HepG2 (cell line): ENCODE measurements around the gene MYH7. TPM values are rescaled to one million over a fixed set of nuclear protein-coding genes. Genes with fewer than 3 reads are reported as not detected.

Experiments used
- ATAC-seq: fragments of 200-7000 bp; cut with Tn5 transposase; 3 replicates; pipeline ENCODE4 v1.9.1; 2020; ENCODE audit warnings: mild to moderate bottlenecking, moderate library complexity
- BruUV-seq: library from RNA; stranded (reverse); fragments of 400-500 nt; replicated peaks from 2 replicates; lab custom pipeline; 2021; lab: Mats Ljungman, UMichigan
- CTCF ChIA-PET: fragments of 300-600 bp; formaldehyde crosslinking; extraction: SDS; loops from one replicate; lab custom pipeline; 2021; ENCODE audit warnings: low total read pairs, inconsistent platforms, low intra/inter-chr PET ratio; lab: Yijun Ruan, JAX
- POLR2A ChIA-PET: fragments of 350-600 bp; sonication (Branson Sonifier 250); formaldehyde crosslinking; loops from one replicate; lab custom pipeline; 2020; ENCODE audit warnings: antibody characterized with exemption, inconsistent platforms; lab: Yijun Ruan, JAX
- DNase-seq: peaks from one replicate; pipeline ENCODE4 v3.0.0-alpha.2; 2015; ENCODE audit warnings: low spot score
- FAIRE-seq: peaks from 3 replicates; lab custom pipeline; 2011; peaks lifted over from hg19 to GRCh38; lab: Jason Lieb, UNC
- H2AFZ ChIP-seq: one replicate; pipeline ENCODE4 v1.6.1; 2011; ENCODE audit warnings: low read length, inconsistent platforms
- H3K27ac ChIP-seq: fragments of 300-600 bp; 3 replicates; pipeline ENCODE4 v1.8.0; 2011; ENCODE audit warnings: mixed run types, mild to moderate bottlenecking, mixed read lengths, low read length, inconsistent platforms; ENCODE audit not compliant: insufficient read depth; ENCODE audit errors: extremely low read length
- H3K27me3 ChIP-seq, 2 experiments: fragments of 200-600 bp in 1 of 2; 2 replicates in 1 of 2; 3 replicates in 1 of 2; pipeline versions ENCODE4 v1.6.0 to v1.8.0; 2011; ENCODE audit warnings: low read length in 2 of 2, mild to moderate bottlenecking in 2 of 2, moderate library complexity in 2 of 2, inconsistent platforms in 1 of 2; ENCODE audit not compliant: insufficient read depth in 2 of 2, control insufficient read depth in 1 of 2
- H3K36me3 ChIP-seq, 2 experiments: fragments of 200-600 bp in 1 of 2; replicated peaks in 1 of 2; 2 replicates in 1 of 2; 3 replicates in 1 of 2; pipeline versions ENCODE4 v1.5.1 to v1.8.0; 2011; ENCODE audit warnings: low read length in 2 of 2, inconsistent platforms in 1 of 2; ENCODE audit not compliant: insufficient read depth in 2 of 2, control insufficient read depth in 1 of 2
- H3K4me1 ChIP-seq: 2 replicates; pipeline ENCODE4 v1.5.1; 2012; ENCODE audit warnings: low read length, inconsistent platforms; ENCODE audit not compliant: insufficient read depth
- H3K4me2 ChIP-seq: 2 replicates; pipeline ENCODE4 v1.6.0; 2011; ENCODE audit warnings: low read depth, low read length, inconsistent platforms
- H3K4me3 ChIP-seq, 3 experiments: fragments of 200-600 bp in 1 of 3; sonication (generic), shearing (Covaris generic) in 1 of 3; replicated peaks in 1 of 3; 2 replicates each; pipeline ENCODE4 v1.5.1; 2011 to 2016; ENCODE audit warnings: low read length in 3 of 3, inconsistent platforms in 2 of 3, low read depth in 2 of 3, mild to moderate bottlenecking in 2 of 3, control low read depth in 1 of 3, mixed read lengths in 1 of 3; ENCODE audit not compliant: insufficient read depth in 1 of 3
- H3K79me2 ChIP-seq: one replicate; pipeline ENCODE4 v1.6.1; 2011; ENCODE audit warnings: low read length, inconsistent platforms; ENCODE audit not compliant: insufficient read depth
- H3K9ac ChIP-seq: 2 replicates; pipeline ENCODE4 v1.6.0; 2011; ENCODE audit warnings: mild to moderate bottlenecking, low read depth, low read length, inconsistent platforms; ENCODE audit not compliant: insufficient read depth
- H3K9me3 ChIP-seq: 2 replicates; pipeline ENCODE4 v1.5.1; 2012; ENCODE audit warnings: mild to moderate bottlenecking, low read length
- H4K20me1 ChIP-seq: 2 replicates; pipeline ENCODE4 v1.6.0; 2011; ENCODE audit warnings: inconsistent platforms, mild to moderate bottlenecking, low read length, moderate library complexity; ENCODE audit not compliant: insufficient read depth
- FOXK1 ChIP-seq: sonication (generic); formaldehyde crosslinking; IDR thresholded peaks from 2 replicates; pipeline ENCODE4 v1.4.0; 2020; ENCODE audit warnings: low read depth, missing genetic modification reagents, borderline replicate concordance
- JUN ChIP-seq: sonication (generic); formaldehyde crosslinking; IDR thresholded peaks from 2 replicates; pipeline ENCODE4 v1.4.0; 2020; ENCODE audit warnings: mild to moderate bottlenecking, missing genetic modification reagents
- NR3C1 ChIP-seq: sonication (generic); formaldehyde crosslinking; IDR thresholded peaks from 2 replicates; pipeline ENCODE4 v1.4.0; 2020; ENCODE audit warnings: missing genetic modification reagents
- SMAD1 ChIP-seq: sonication (generic); formaldehyde crosslinking; IDR thresholded peaks from 2 replicates; pipeline ENCODE4 v1.4.0; 2020; ENCODE audit warnings: missing genetic modification reagents, low read depth, mild to moderate bottlenecking, borderline replicate concordance
- TOPORS ChIP-seq: sonication (generic); formaldehyde crosslinking; IDR thresholded peaks from 2 replicates; pipeline ENCODE4 v1.8.0; 2023; ENCODE audit warnings: mild to moderate bottlenecking, missing genetic modification reagents
- ZBTB7A ChIP-seq: sonication (generic); formaldehyde crosslinking; IDR thresholded peaks from 2 replicates; pipeline ENCODE4 v1.8.0; 2022; ENCODE audit warnings: mild to moderate bottlenecking, missing genetic modification reagents
- ZNF615 ChIP-seq: sonication (generic); formaldehyde crosslinking; IDR thresholded peaks from 2 replicates; pipeline ENCODE4 v1.5.0; 2020; ENCODE audit warnings: mild to moderate bottlenecking, missing genetic modification reagents, borderline replicate concordance
- WGBS: methylation state at CpG from one replicate; pipeline ENCODE4 v1.1.6; 2017; ENCODE audit warnings: low lambda C conversion rate; 5-methylcytosine and 5-hydroxymethylcytosine counted together
- in situ Hi-C: cut with HindIII; loops from 2 replicates; pipeline ENCODE4 v1.10.0; 2017; ENCODE audit warnings: low pct_unique_long_range_greater_than_20kb; ENCODE audit not compliant: extremely low pct_ligation_motif_present
- intact Hi-C: fragments of 100-400 bp; cut with micrococcal nuclease; formaldehyde crosslinking; loops from one replicate; pipeline ENCODE4 v1.10.0; 2022; ENCODE audit not compliant: unreplicated experiment
- polyA plus RNA-seq, 8 experiments: library from polyadenylated mRNA; depleted of rRNA in 3 of 8; stranded (reverse) in 7 of 8; unstranded in 1 of 8; fragments of >200 nt; fragmentation: Illumina TruSeq in 4 of 8; extraction: Trizol in 4 of 8; gene quantifications; 2 replicates each; pipeline versions ENCODE4 v1.2.1 to v1.2.3, GENCODE V29; 2011 to 2016; ENCODE audit warnings: low read depth in 4 of 8, missing spikeins in 1 of 8, mixed read lengths in 1 of 8; ENCODE audit not compliant: insufficient read depth in 1 of 8
- total RNA-seq, 5 experiments: library from RNA; depleted of rRNA; stranded (reverse); fragments of >200 nt; fragmentation: Illumina TruSeq; extraction: Trizol; gene quantifications; 2 replicates each; pipeline ENCODE4 v1.2.3, GENCODE V29; 2016; ENCODE audit warnings: low read depth in 1 of 5
- TF ChIP-seq, protein P1 (sequence below): sonication (generic); formaldehyde crosslinking; IDR thresholded peaks from 2 replicates; pipeline ENCODE4 v1.9.0; 2022; ENCODE audit warnings: missing genetic modification reagents, mild to moderate bottlenecking, borderline replicate concordance
- TF ChIP-seq, protein P2 (sequence below): sonication (generic); formaldehyde crosslinking; conservative IDR thresholded peaks from 2 replicates; pipeline ENCODE4 v1.8.1; 2023; ENCODE audit warnings: missing genetic modification reagents
- TF ChIP-seq, protein P3 (sequence below): sonication (generic); formaldehyde crosslinking; IDR thresholded peaks from 2 replicates; pipeline ENCODE4 v1.8.0; 2022; ENCODE audit warnings: mild to moderate bottlenecking, missing genetic modification reagents
- TF ChIP-seq, protein P4 (sequence below): IDR thresholded peaks from 2 replicates; pipeline ENCODE4 v1.6.1; 2016; ENCODE audit warnings: control low read depth
- TF ChIP-seq, protein P5 (sequence below), 2 experiments: sonication (generic) in 1 of 2; formaldehyde crosslinking in 1 of 2; IDR thresholded peaks; 2 replicates each; pipeline versions ENCODE4 v1.4.0 to v1.6.1; 2016 to 2020; ENCODE audit warnings: borderline replicate concordance in 1 of 2, low read depth in 1 of 2, mild to moderate bottlenecking in 1 of 2, missing genetic modification reagents in 1 of 2

MYH7 gene
- total and polyA plus RNA-seq, 2 of the 13 experiments (the other 11 are each of a cell fraction or from before 2014, with no cell fraction given) = 0.04 TPM; not detected in 1

DNA sequence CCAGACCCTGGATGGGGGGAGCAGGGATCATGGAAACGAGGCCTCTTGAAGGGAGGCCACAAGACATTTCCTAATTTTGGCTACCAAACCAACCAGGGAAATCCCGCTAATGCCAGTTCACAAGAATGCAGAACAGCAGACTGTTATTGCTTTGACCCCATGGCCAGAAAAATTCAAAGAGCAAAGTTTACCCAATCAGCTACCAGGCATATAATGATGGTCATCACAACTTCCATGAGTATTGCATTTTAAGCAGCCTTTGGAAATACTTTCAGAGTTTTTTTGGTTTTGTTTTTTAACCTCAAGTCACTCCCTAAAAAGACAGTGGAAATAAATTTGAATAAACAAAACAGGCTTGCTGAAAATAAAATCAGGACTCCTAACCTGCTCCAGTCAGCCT, 63.0 kb downstream of the MYH7 start, which contains the start of gene IL25 (continued):
- TF ChIP-seq FOXK1 (CRISPR knock-in tag) (no peak), JUN (CRISPR knock-in tag) (no peak), NR3C1 (CRISPR knock-in tag) (no peak)
- TF ChIP-seq, protein P1, sequence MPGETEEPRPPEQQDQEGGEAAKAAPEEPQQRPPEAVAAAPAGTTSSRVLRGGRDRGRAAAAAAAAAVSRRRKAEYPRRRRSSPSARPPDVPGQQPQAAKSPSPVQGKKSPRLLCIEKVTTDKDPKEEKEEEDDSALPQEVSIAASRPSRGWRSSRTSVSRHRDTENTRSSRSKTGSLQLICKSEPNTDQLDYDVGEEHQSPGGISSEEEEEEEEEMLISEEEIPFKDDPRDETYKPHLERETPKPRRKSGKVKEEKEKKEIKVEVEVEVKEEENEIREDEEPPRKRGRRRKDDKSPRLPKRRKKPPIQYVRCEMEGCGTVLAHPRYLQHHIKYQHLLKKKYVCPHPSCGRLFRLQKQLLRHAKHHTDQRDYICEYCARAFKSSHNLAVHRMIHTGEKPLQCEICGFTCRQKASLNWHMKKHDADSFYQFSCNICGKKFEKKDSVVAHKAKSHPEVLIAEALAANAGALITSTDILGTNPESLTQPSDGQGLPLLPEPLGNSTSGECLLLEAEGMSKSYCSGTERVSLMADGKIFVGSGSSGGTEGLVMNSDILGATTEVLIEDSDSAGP (CRISPR knock-in tag) = no peak

DNA sequence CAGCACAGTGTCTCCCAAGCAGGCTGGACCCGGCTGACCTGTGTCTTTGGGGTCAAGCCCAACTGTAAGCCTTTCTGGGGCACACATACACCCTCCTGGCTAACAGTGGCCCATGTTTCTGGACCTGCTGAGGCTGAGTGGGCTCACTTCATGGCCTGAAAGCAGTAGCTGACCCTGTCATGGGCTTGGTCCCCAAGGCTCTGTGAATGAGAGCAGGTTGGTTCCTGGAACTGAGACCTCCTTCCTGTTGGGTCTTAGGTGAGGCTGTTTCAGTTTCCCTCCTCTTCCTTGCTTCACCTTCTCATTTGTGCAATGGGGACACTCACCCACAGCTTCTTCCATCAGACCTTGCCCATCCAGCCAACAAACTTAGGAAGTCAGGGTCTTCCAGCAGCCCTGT, 63.6 kb downstream of the MYH7 start:
- H3K9ac ChIP-seq = no peak overlapping the region
- intact Hi-C loops = no loop called here
- no peak overlapping the region for H3K4me3 ChIP-seq
- ChIA-PET CTCF (no interaction called here), POLR2A (no interaction called here)
- in situ Hi-C loops = no loop called here
- no peak overlapping the region for H3K4me2 ChIP-seq
- WGBS = 0% methylated on average over 1 of the region's 1 CpG
- no peaks in the 10 kb centered on the region for H3K4me1 ChIP-seq
- H3K36me3 ChIP-seq = no peaks in the 10 kb centered on the region
- no peaks in the 10 kb centered on the region for H3K79me2 ChIP-seq
- H3K27me3 ChIP-seq = peaks cover 23 to 91% of the 10 kb centered on the region in 2 experiments
- BruUV-seq = no TSS peak
- no peak overlapping the region for H2AFZ ChIP-seq
- no peaks in the 10 kb centered on the region for H4K20me1 ChIP-seq
- ATAC-seq (no peak), FAIRE-seq (no peak), DNase-seq (no peak)
- no peak overlapping the region for H3K27ac ChIP-seq
- H3K9me3 ChIP-seq = no peaks in the 10 kb centered on the region
- TF ChIP-seq SMAD1 (CRISPR knock-in tag) (0 out of 2 replicates have a peak, but pooled peaks have one; percentile 20), ZBTB7A (CRISPR knock-in tag) (0 out of 2 replicates have a peak, but pooled peaks have one; percentile 28), TOPORS (CRISPR knock-in tag) (no peak), ZNF615 (CRISPR knock-in tag) (no peak)
- TF ChIP-seq, protein P2, sequence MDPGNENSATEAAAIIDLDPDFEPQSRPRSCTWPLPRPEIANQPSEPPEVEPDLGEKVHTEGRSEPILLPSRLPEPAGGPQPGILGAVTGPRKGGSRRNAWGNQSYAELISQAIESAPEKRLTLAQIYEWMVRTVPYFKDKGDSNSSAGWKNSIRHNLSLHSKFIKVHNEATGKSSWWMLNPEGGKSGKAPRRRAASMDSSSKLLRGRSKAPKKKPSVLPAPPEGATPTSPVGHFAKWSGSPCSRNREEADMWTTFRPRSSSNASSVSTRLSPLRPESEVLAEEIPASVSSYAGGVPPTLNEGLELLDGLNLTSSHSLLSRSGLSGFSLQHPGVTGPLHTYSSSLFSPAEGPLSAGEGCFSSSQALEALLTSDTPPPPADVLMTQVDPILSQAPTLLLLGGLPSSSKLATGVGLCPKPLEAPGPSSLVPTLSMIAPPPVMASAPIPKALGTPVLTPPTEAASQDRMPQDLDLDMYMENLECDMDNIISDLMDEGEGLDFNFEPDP (CRISPR knock-in tag) = peak; percentile 93; the same call in 1 of the 2 replicates
- TF ChIP-seq, protein P3, sequence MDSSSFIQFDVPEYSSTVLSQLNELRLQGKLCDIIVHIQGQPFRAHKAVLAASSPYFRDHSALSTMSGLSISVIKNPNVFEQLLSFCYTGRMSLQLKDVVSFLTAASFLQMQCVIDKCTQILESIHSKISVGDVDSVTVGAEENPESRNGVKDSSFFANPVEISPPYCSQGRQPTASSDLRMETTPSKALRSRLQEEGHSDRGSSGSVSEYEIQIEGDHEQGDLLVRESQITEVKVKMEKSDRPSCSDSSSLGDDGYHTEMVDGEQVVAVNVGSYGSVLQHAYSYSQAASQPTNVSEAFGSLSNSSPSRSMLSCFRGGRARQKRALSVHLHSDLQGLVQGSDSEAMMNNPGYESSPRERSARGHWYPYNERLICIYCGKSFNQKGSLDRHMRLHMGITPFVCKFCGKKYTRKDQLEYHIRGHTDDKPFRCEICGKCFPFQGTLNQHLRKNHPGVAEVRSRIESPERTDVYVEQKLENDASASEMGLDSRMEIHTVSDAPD (CRISPR knock-in tag) = no peak
- TF ChIP-seq, protein P4, sequence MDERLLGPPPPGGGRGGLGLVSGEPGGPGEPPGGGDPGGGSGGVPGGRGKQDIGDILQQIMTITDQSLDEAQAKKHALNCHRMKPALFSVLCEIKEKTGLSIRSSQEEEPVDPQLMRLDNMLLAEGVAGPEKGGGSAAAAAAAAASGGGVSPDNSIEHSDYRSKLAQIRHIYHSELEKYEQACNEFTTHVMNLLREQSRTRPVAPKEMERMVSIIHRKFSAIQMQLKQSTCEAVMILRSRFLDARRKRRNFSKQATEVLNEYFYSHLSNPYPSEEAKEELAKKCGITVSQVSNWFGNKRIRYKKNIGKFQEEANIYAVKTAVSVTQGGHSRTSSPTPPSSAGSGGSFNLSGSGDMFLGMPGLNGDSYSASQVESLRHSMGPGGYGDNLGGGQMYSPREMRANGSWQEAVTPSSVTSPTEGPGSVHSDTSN = no peak
- TF ChIP-seq, protein P5, sequence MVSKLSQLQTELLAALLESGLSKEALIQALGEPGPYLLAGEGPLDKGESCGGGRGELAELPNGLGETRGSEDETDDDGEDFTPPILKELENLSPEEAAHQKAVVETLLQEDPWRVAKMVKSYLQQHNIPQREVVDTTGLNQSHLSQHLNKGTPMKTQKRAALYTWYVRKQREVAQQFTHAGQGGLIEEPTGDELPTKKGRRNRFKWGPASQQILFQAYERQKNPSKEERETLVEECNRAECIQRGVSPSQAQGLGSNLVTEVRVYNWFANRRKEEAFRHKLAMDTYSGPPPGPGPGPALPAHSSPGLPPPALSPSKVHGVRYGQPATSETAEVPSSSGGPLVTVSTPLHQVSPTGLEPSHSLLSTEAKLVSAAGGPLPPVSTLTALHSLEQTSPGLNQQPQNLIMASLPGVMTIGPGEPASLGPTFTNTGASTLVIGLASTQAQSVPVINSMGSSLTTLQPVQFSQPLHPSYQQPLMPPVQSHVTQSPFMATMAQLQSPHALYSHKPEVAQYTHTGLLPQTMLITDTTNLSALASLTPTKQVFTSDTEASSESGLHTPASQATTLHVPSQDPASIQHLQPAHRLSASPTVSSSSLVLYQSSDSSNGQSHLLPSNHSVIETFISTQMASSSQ (IDR thresholded peaks at IDR 0.05; ENCODE audit: low read depth) = no peak
- TF ChIP-seq, protein P5 (CRISPR knock-in tag; IDR thresholded peaks at IDR 0.05; ENCODE audit: borderline replicate concordance) = no peak
